GM12874 (cell line): ENCODE data around the gene CDC25B.

Experiments used
- CTCF ChIP-seq: IDR thresholded peaks from 2 replicates; pipeline ENCODE4 v1.5.1; 2011; ENCODE audit warnings: low read depth, mild to moderate bottlenecking, control low read depth, low read length, moderate library complexity; ENCODE audit not compliant: insufficient read depth

Gene CDC25B

GRCh38 chr20:3795511-3796468 lies at the start of gene CDC25B:
CDC25B (plus strand) TSS chr20:3796310; CDS start chr20:3796532, 222 bp downstream.
- peak; percentile 37; the same call in 1 of the 2 replicates for TF ChIP-seq CTCF

GRCh38 chr20:3747471-3747870 lies 48.6 kb upstream of the CDC25B start:
- no peak for TF ChIP-seq CTCF

GRCh38 chr20:3748073-3748472 lies 48.0 kb upstream of the CDC25B start:
- TF ChIP-seq CTCF = no peak

GRCh38 chr20:3749087-3749688 lies 46.9 kb upstream of the CDC25B start:
- TF ChIP-seq CTCF = no peak

- peak; percentile 85 for TF ChIP-seq CTCF
Measured at GRCh38 chr20:3749689-3750531, 46.2 kb upstream of the CDC25B start.

- peak; percentile 8; the same call in 1 of the 2 replicates for TF ChIP-seq CTCF
Measured at GRCh38 chr20:3751305-3751674, 44.8 kb upstream of the CDC25B start.
